ENCODE results near the gene ATP6AP1. TPM values are rescaled to one million over a fixed set of nuclear protein-coding genes. Genes with fewer than 3 reads are reported as not detected.

ATP6AP1 gene
- total and polyA plus RNA-seq, 2 of the 13 experiments (the other 11 are each of a cell fraction or from before 2014, with no cell fraction given) = 56.7 to 110 TPM

DNA sequence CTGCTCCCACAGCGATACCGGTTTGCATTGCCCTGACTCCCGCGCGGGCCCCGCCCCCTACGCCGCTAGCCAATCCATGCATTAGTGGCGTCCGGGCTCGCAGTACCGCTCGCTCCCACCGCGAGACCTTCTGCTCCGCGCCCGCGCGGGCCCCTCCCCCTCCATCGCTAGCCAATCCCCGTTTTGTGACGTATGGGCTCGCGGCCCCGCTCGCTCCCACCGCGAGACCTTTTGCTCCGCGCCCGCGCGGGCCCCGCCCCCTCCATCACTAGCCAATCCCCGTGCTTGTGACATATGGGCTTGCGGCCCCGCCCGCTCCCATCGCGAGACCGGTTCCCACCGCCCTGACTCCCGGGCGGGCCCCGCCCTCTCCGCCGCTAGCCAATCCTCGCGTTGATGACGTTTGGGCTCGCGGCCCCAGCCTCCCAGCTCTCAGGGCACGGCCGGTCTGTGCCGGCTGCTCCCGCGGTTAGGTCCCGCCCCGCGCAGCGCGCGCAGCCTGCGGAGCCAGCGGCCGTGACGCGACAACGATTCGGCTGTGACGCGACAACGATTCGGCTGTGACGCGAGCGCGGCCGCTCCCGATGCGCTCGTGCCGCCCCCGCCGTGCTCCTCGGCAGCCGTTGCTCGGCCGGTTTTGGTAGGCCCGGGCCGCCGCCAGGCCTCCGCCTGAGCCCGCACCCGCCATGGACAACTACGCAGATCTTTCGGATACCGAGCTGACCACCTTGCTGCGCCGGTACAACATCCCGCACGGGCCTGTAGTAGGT is 49.5 kb upstream of the ATP6AP1 start, which contains the start of gene EMD (continued):
- no peak for TF ChIP-seq ZFP90 (CRISPR knock-in tag; IDR thresholded peaks at IDR 0.05; ENCODE audit: borderline replicate concordance)
- TF ChIP-seq ZSCAN29 (CRISPR knock-in tag; conservative IDR thresholded peaks at IDR 0.05) = no peak
- no peak for TF ChIP-seq MBD4 (IDR thresholded peaks at IDR 0.05; ENCODE audit: borderline replicate concordance, low read length)
- TF ChIP-seq, protein P1, sequence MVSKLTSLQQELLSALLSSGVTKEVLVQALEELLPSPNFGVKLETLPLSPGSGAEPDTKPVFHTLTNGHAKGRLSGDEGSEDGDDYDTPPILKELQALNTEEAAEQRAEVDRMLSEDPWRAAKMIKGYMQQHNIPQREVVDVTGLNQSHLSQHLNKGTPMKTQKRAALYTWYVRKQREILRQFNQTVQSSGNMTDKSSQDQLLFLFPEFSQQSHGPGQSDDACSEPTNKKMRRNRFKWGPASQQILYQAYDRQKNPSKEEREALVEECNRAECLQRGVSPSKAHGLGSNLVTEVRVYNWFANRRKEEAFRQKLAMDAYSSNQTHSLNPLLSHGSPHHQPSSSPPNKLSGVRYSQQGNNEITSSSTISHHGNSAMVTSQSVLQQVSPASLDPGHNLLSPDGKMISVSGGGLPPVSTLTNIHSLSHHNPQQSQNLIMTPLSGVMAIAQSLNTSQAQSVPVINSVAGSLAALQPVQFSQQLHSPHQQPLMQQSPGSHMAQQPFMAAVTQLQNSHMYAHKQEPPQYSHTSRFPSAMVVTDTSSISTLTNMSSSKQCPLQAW (CRISPR knock-in tag; IDR thresholded peaks at IDR 0.05) = no peak
- TF ChIP-seq, protein P2, sequence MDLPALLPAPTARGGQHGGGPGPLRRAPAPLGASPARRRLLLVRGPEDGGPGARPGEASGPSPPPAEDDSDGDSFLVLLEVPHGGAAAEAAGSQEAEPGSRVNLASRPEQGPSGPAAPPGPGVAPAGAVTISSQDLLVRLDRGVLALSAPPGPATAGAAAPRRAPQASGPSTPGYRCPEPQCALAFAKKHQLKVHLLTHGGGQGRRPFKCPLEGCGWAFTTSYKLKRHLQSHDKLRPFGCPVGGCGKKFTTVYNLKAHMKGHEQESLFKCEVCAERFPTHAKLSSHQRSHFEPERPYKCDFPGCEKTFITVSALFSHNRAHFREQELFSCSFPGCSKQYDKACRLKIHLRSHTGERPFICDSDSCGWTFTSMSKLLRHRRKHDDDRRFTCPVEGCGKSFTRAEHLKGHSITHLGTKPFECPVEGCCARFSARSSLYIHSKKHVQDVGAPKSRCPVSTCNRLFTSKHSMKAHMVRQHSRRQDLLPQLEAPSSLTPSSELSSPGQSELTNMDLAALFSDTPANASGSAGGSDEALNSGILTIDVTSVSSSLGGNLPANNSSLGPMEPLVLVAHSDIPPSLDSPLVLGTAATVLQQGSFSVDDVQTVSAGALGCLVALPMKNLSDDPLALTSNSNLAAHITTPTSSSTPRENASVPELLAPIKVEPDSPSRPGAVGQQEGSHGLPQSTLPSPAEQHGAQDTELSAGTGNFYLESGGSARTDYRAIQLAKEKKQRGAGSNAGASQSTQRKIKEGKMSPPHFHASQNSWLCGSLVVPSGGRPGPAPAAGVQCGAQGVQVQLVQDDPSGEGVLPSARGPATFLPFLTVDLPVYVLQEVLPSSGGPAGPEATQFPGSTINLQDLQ (CRISPR knock-in tag; IDR thresholded peaks at IDR 0.05) = 0 out of 2 replicates have a peak, but pooled peaks have one; percentile 21
- TF ChIP-seq NFYB (CRISPR knock-in tag; IDR thresholded peaks at IDR 0.05) = peak; percentile 80
- TF ChIP-seq ZNF616 (CRISPR knock-in tag; IDR thresholded peaks at IDR 0.05; ENCODE audit: low read depth) = no peak
- TF ChIP-seq XRCC5 (optimal IDR thresholded peaks at IDR 0.05; ENCODE audit: low read length) = no peak
- TF ChIP-seq FOSL1 (CRISPR knock-in tag; IDR thresholded peaks at IDR 0.05; ENCODE audit: borderline replicate concordance) = no peak
- no peak for TF ChIP-seq ZNF33A (CRISPR knock-in tag; IDR thresholded peaks at IDR 0.05; ENCODE audit: borderline replicate concordance)
- TF ChIP-seq, protein P3, sequence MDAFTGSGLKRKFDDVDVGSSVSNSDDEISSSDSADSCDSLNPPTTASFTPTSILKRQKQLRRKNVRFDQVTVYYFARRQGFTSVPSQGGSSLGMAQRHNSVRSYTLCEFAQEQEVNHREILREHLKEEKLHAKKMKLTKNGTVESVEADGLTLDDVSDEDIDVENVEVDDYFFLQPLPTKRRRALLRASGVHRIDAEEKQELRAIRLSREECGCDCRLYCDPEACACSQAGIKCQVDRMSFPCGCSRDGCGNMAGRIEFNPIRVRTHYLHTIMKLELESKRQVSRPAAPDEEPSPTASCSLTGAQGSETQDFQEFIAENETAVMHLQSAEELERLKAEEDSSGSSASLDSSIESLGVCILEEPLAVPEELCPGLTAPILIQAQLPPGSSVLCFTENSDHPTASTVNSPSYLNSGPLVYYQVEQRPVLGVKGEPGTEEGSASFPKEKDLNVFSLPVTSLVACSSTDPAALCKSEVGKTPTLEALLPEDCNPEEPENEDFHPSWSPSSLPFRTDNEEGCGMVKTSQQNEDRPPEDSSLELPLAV (CRISPR knock-in tag; conservative IDR thresholded peaks at IDR 0.05; ENCODE audit: low read depth) = peak; percentile 59; the same call in 1 of the 2 replicates
- TF ChIP-seq TSC22D2 (CRISPR knock-in tag; IDR thresholded peaks at IDR 0.05; ENCODE audit: borderline replicate concordance) = no peak
- peak; percentile 59 for TF ChIP-seq THAP11 (CRISPR knock-in tag; IDR thresholded peaks at IDR 0.05)
- no peak for TF ChIP-seq KMT2A (CRISPR knock-in tag; IDR thresholded peaks at IDR 0.05)
- TF ChIP-seq POLR2G (IDR thresholded peaks at IDR 0.05; ENCODE audit: low read depth, low read length) = 0 out of 2 replicates have a peak, but pooled peaks have one; percentile 28
- TF ChIP-seq CBX5 (CRISPR knock-in tag; IDR thresholded peaks at IDR 0.05; ENCODE audit: borderline replicate concordance) = no peak
- TF ChIP-seq, protein P4, sequence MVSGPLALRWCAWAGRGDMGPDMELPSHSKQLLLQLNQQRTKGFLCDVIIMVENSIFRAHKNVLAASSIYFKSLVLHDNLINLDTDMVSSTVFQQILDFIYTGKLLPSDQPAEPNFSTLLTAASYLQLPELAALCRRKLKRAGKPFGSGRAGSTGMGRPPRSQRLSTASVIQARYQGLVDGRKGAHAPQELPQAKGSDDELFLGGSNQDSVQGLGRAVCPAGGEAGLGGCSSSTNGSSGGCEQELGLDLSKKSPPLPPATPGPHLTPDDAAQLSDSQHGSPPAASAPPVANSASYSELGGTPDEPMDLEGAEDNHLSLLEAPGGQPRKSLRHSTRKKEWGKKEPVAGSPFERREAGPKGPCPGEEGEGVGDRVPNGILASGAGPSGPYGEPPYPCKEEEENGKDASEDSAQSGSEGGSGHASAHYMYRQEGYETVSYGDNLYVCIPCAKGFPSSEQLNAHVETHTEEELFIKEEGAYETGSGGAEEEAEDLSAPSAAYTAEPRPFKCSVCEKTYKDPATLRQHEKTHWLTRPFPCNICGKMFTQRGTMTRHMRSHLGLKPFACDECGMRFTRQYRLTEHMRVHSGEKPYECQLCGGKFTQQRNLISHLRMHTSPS (CRISPR knock-in tag; IDR thresholded peaks at IDR 0.05; ENCODE audit: low read depth) = no peak
- no peak for TF ChIP-seq ZNF564 (CRISPR knock-in tag; IDR thresholded peaks at IDR 0.05)
- no peak for TF ChIP-seq ZNF552 (CRISPR knock-in tag; IDR thresholded peaks at IDR 0.05; ENCODE audit: borderline replicate concordance)
- no peak for TF ChIP-seq BHLHE40 (IDR thresholded peaks at IDR 0.05; ENCODE audit: low read length)
